OCI-LY1 (cell line): ENCODE results near the gene RALGAPB.

Experiments
- H2AFZ ChIP-seq: fragments of 200-600 bp; sonication (generic), shearing (Covaris generic); 2 replicates; pipeline ENCODE4 v1.6.0; 2014; ENCODE audit warnings: antibody characterized with exemption, mild to moderate bottlenecking, low read length
- H3F3A ChIP-seq: fragments of 200-600 bp; sonication (generic), shearing (Covaris generic); 2 replicates; pipeline ENCODE4 v1.6.0; 2014; ENCODE audit warnings: mild to moderate bottlenecking, antibody characterized with exemption, low read length, moderate library complexity; ENCODE audit not compliant: insufficient read depth
- H3K27ac ChIP-seq: fragments of 200-600 bp; sonication (generic); 2 replicates; pipeline ENCODE4 v1.5.1; 2014; ENCODE audit warnings: low read length, mixed run types, mild to moderate bottlenecking, low read depth; ENCODE audit not compliant: poor library complexity, severe bottlenecking
- H3K27me3 ChIP-seq: fragments of 200-600 bp; sonication (generic); 2 replicates; pipeline ENCODE4 v1.6.0; 2014; ENCODE audit warnings: antibody characterized with exemption, mild to moderate bottlenecking, low read length, moderate library complexity; ENCODE audit not compliant: insufficient read depth
- H3K36me3 ChIP-seq: fragments of 200-600 bp; sonication (generic); 2 replicates; pipeline ENCODE4 v1.6.1; 2014; ENCODE audit warnings: mild to moderate bottlenecking, antibody characterized with exemption, low read length, moderate library complexity, mixed read lengths; ENCODE audit not compliant: insufficient read depth
- H3K4me1 ChIP-seq: fragments of 200-600 bp; sonication (generic); 2 replicates; pipeline ENCODE4 v1.5.1; 2014; ENCODE audit warnings: mild to moderate bottlenecking, low read length, moderate library complexity; ENCODE audit not compliant: insufficient read depth, severe bottlenecking
- H3K4me2 ChIP-seq: fragments of 200-600 bp; sonication (generic), shearing (Covaris generic); 2 replicates; pipeline ENCODE4 v1.6.1; 2014; ENCODE audit warnings: low read length
- H3K4me3 ChIP-seq: fragments of 200-600 bp; sonication (generic); 2 replicates; pipeline ENCODE4 v1.5.1; 2014; ENCODE audit warnings: low read length, low read depth, mild to moderate bottlenecking, mixed read lengths; ENCODE audit not compliant: poor library complexity, severe bottlenecking
- H3K79me2 ChIP-seq: fragments of 200-600 bp; shearing (Covaris generic); 2 replicates; pipeline ENCODE4 v1.6.1; 2016; ENCODE audit warnings: mixed run types, low read length, mixed read lengths; ENCODE audit not compliant: insufficient read depth
- H3K9ac ChIP-seq: fragments of 200-600 bp; sonication (generic), shearing (Covaris generic); 2 replicates; pipeline ENCODE4 v1.6.1; 2014; ENCODE audit warnings: mild to moderate bottlenecking, low read length, mixed read lengths
- H3K9me2 ChIP-seq: fragments of 200-600 bp; sonication (generic), shearing (Covaris generic); 2 replicates; pipeline ENCODE4 v1.6.1; 2014; ENCODE audit warnings: low read depth, mild to moderate bottlenecking, low read length, mixed read lengths
- H3K9me3 ChIP-seq: fragments of 200-600 bp; shearing (Covaris generic); 2 replicates; pipeline ENCODE4 v1.6.1; 2014; ENCODE audit warnings: low read length, mixed read lengths
- H4K20me1 ChIP-seq: fragments of 200-600 bp; sonication (generic), shearing (Covaris generic); 2 replicates; pipeline ENCODE4 v1.6.0; 2016; ENCODE audit warnings: mild to moderate bottlenecking, low read length; ENCODE audit not compliant: insufficient read depth
- CTCF ChIP-seq: fragments of 200-600 bp; sonication (generic), shearing (Covaris generic); IDR thresholded peaks from 2 replicates; pipeline ENCODE4 v1.5.1; 2017; ENCODE audit warnings: mild to moderate bottlenecking, antibody characterized with exemption, low read length, moderate library complexity, mixed read lengths
- EZH2 ChIP-seq: fragments of 200-600 bp; sonication (generic), shearing (Covaris generic); IDR thresholded peaks from 2 replicates; pipeline ENCODE4 v1.8.0; 2017; ENCODE audit warnings: borderline replicate concordance, mixed run types, mild to moderate bottlenecking, antibody characterized with exemption, low read length, moderate library complexity, mixed read lengths

Gene RALGAPB

DNA sequence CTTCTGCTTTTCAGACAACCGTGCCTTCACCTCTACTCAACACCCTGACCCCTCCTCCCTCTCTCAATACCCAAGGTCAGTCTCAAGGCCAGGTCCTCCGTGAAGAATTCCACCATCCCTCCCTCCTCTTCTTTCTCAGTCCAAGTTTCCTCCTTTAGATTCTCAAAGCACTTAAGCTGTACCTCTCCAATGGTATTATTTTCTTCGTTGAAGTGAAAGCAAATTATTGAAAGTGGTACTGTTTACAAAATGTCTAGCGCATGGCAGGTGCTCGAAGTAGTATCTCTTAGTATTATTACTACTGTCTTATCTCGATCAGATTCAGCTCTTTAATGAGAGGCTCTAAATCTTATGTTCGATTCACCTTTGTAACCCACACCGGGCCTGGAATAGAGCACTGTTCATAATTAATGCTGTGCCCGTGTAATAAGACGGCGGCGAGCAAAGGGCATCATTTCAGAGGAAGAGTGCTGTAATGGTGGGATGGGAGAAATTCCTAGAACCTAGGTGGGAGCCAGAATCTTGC is 593 bp upstream of the RALGAPB start:
- Histone ChIP-seq H2AFZ (peak overlapping the region; percentile 23; the same call in 1 of the 2 replicates), H3K79me2 (peaks cover 33% of the 10 kb centered on the region), H3K27ac (no peak overlapping the region), H3K4me3 (peak overlapping the region; percentile 88), H3K4me1 (peaks cover 28% of the 10 kb centered on the region), H3K27me3 (no peaks in the 10 kb centered on the region), H3K9me2 (no peaks in the 10 kb centered on the region), H3K9me3 (no peaks in the 10 kb centered on the region), H3K36me3 (no peaks in the 10 kb centered on the region), H3K4me2 (peak overlapping the region; percentile 82), H3F3A (no peaks in the 10 kb centered on the region), H3K9ac (peak overlapping the region; percentile 80), H4K20me1 (no peaks in the 10 kb centered on the region)
- no peak for TF ChIP-seq CTCF
- no peak for TF ChIP-seq EZH2

- Histone ChIP-seq H3K9ac (peak overlapping the region; percentile 80), H3K79me2 (peaks cover 45% of the 10 kb centered on the region), H3K9me2 (no peaks in the 10 kb centered on the region), H4K20me1 (no peaks in the 10 kb centered on the region), H2AFZ (no peak overlapping the region), H3K27ac (no peak overlapping the region), H3K27me3 (no peaks in the 10 kb centered on the region), H3K9me3 (no peaks in the 10 kb centered on the region), H3K4me2 (peak overlapping the region; percentile 82), H3K36me3 (no peaks in the 10 kb centered on the region), H3K4me3 (peak overlapping the region; percentile 88), H3F3A (no peaks in the 10 kb centered on the region), H3K4me1 (peaks cover 28% of the 10 kb centered on the region)
- no peak for TF ChIP-seq CTCF
- TF ChIP-seq EZH2 = no peak
These were observed 738 bp downstream of the RALGAPB start for GRCh38 chr20:38473367-38473795.

DNA sequence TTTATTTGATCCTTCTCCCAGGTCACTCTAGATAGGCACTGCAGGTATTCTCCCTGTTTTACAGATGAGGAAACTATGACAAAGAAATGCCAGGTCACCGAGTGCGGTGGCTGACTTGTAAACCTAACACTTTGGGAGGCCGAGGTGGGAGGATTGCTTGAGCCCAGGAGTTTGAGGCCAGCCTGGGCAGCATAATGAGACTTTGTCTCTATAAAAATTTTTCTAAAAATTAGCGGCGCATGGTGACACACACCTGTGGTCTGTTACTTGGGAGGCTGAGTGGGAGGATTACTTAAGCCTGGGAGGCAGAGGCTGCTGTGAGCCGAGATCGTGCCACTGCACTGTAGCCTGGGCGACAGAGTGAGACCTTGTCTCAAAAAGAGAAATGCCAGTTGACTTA is 5.1 kb downstream of the RALGAPB start:
- H3K4me3 ChIP-seq = no peak overlapping the region
- H3K36me3 ChIP-seq = peaks cover 6% of the 10 kb centered on the region; the same call in 1 of the 2 replicates
- peaks cover 20% of the 10 kb centered on the region for H3K4me1 ChIP-seq
- H3K27ac ChIP-seq = no peak overlapping the region
- no peaks in the 10 kb centered on the region for H3K27me3 ChIP-seq
- H3K9me3 ChIP-seq = no peaks in the 10 kb centered on the region
- TF ChIP-seq CTCF (no peak), EZH2 (no peak)
- H2AFZ ChIP-seq = no peak overlapping the region
- H3K79me2 ChIP-seq = peaks cover 61% of the 10 kb centered on the region
- no peaks in the 10 kb centered on the region for H3K9me2 ChIP-seq
- no peak overlapping the region for H3K4me2 ChIP-seq
- H3F3A ChIP-seq = no peaks in the 10 kb centered on the region
- H4K20me1 ChIP-seq = no peaks in the 10 kb centered on the region
- H3K9ac ChIP-seq = no peak overlapping the region
